Neutrophil (primary cell): ENCODE measurements around the gene IGDCC3.

Experiments used
- H3K27ac ChIP-seq: fragments of 200-600 bp; sonication (generic); 2 replicates; pipeline ENCODE4 v1.5.1; 2016; ENCODE audit warnings: mild to moderate bottlenecking, moderate library complexity
- H3K27me3 ChIP-seq: fragments of 200-600 bp; sonication (generic); 2 replicates; pipeline ENCODE4 v1.6.0; 2016; ENCODE audit warnings: mild to moderate bottlenecking
- H3K36me3 ChIP-seq: fragments of 200-600 bp; sonication (generic); 2 replicates; pipeline ENCODE4 v1.5.1; 2017
- H3K4me1 ChIP-seq, 2 experiments: fragments of 200-600 bp in 1 of 2; sonication (generic) in 1 of 2; 1 replicate in 1 of 2; 2 replicates in 1 of 2; pipeline versions ENCODE4 v1.5.1 to v1.6.1; 2013 to 2016; ENCODE audit warnings: low read depth in 1 of 2, low read length in 1 of 2, mild to moderate bottlenecking in 1 of 2, moderate library complexity in 1 of 2; ENCODE audit not compliant: control insufficient read depth in 1 of 2, insufficient read depth in 1 of 2
- H3K4me3 ChIP-seq, 2 experiments: fragments of 200-600 bp in 1 of 2; sonication (generic) in 1 of 2; 1 replicate in 1 of 2; 2 replicates in 1 of 2; pipeline ENCODE4 v1.5.1; 2013 to 2016; ENCODE audit warnings: low read depth in 1 of 2, low read length in 1 of 2, mild to moderate bottlenecking in 1 of 2, moderate library complexity in 1 of 2
- H3K9me3 ChIP-seq: fragments of 200-600 bp; sonication (generic); 2 replicates; pipeline ENCODE4 v1.5.1; 2016
- CTCF ChIP-seq: fragments of 200-600 bp; sonication (generic); IDR thresholded peaks from 2 replicates; pipeline ENCODE4 v1.5.1; 2016; ENCODE audit warnings: antibody characterized with exemption

IGDCC3 gene

GRCh38 chr15:65382146-65382491 is 4.3 kb upstream of the IGDCC3 start:
- Histone ChIP-seq H3K36me3 (no peaks in the 10 kb centered on the region), H3K9me3 (no peaks in the 10 kb centered on the region), H3K4me3 (no peak overlapping the region), H3K27me3 (peaks cover 97% of the 10 kb centered on the region), H3K27ac (no peak overlapping the region), H3K4me1 (peaks cover 14 to 18% of the 10 kb centered on the region in 2 experiments)
- TF ChIP-seq CTCF, result no peak

DNA sequence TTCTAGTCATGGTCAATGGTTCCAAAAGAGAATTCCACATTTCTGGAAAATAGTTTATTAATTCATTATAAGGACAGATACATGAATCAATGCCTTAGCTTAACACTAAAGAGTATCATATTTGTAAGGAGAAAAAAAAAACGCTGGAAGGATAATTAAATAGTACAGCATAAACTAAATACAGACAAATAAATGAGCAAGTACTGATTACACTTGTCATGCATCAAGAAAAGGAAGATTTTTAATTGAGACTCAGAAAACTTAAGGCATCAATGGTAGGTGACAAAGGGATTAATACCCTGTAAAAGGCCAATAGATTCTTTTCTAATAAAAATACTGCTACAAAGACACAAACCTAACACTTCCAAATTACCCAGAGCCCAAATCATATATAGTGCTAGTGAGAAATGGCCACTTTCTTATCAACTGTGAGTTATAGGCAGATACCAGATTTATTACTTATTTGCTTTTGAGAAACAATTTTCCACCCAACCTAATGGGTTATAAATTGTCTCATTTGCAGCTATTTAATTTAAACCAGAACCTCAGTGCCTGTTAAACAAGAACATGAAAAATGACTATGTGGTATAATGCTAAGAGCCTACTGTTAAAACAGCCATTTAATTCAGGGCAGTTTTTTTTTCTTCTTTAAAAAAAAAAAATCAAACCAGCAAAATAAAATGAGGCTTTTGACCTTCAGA is 3.8 kb upstream of the IGDCC3 start:
- H3K36me3 ChIP-seq, result no peaks in the 10 kb centered on the region
- peaks cover 98% of the 10 kb centered on the region for H3K27me3 ChIP-seq
- no peak overlapping the region for H3K27ac ChIP-seq
- no peak for TF ChIP-seq CTCF
- H3K4me1 ChIP-seq, result peaks cover 16 to 23% of the 10 kb centered on the region in 2 experiments
- no peaks in the 10 kb centered on the region for H3K9me3 ChIP-seq
- no peak overlapping the region for H3K4me3 ChIP-seq

GRCh38 chr15:65379986-65380385 is 2.2 kb upstream of the IGDCC3 start:
- H3K27me3 ChIP-seq, result peaks cover 100% of the 10 kb centered on the region
- no peak overlapping the region for H3K4me3 ChIP-seq
- TF ChIP-seq CTCF, result no peak
- H3K36me3 ChIP-seq, result no peaks in the 10 kb centered on the region
- no peak overlapping the region for H3K27ac ChIP-seq
- H3K4me1 ChIP-seq, result peaks cover 9 to 15% of the 10 kb centered on the region in 2 experiments
- no peaks in the 10 kb centered on the region for H3K9me3 ChIP-seq

DNA sequence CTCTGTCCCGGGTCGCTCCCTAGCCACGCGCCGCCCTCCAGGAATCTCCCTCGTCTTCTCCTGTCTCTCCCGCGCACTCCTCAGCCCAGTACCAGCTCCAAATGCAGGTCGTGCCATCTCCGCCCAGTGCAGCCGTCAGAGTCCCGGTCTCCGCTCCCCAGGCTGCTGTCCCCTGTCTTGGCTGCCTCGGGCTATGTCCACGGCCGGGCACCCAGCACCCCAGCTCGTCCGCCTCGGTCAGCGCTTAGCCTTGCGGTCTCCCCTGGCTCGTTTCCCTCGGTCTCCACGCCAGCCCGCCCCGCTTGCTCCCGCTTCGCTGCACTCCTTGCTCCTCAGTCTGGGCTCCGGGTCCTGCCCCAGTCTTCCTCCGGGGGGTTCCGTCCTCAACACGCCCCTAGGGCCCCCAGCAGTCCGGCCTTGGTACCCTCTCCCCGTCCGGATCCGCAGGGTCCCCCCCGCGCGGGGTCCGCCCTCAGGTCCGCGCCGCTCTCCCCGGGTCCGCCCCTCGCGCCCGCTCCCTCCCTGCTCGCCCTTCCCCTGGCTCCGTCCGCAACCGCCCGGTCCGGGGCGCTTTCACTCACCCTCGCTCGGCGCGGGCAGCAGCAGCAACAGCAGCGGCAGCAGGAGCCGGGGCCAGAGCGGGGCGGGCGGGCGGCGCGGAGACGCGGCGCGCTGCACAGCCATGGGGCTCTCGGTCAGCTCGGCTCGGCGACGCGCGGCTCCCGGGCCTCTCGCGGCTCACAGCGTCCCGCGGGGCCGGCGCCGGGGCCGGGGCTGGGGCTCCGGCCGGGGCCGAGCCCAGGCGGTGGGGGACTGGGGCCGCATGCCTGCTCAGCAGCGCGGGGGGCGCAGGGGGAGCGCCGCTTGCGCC is 462 bp downstream of the IGDCC3 start:
- no peak overlapping the region for H3K27ac ChIP-seq
- no peaks in the 10 kb centered on the region for H3K9me3 ChIP-seq
- no peaks in the 10 kb centered on the region for H3K36me3 ChIP-seq
- peaks cover 5 to 10% of the 10 kb centered on the region in 2 experiments for H3K4me1 ChIP-seq
- peaks cover 100% of the 10 kb centered on the region for H3K27me3 ChIP-seq
- no peak for TF ChIP-seq CTCF
- H3K4me3 ChIP-seq, result no peak overlapping the region

- H3K27me3 ChIP-seq, result peaks cover 100% of the 10 kb centered on the region
- no peak for TF ChIP-seq CTCF
- H3K4me1 ChIP-seq, result peaks cover 5 to 10% of the 10 kb centered on the region in 2 experiments
- H3K27ac ChIP-seq, result no peak overlapping the region
- H3K4me3 ChIP-seq, result no peak overlapping the region
- H3K9me3 ChIP-seq, result no peaks in the 10 kb centered on the region
- H3K36me3 ChIP-seq, result no peaks in the 10 kb centered on the region
Observed at GRCh38 chr15:65376767-65377104, 1.1 kb downstream of the IGDCC3 start.
